Rectal smooth muscle tissue (tissue), 1 donor: ENCODE results near the gene SIRPB2.

ENCODE experiments used
- H3K27ac ChIP-seq: one replicate; pipeline ENCODE4 v1.7.0; 2013; ENCODE audit warnings: low read depth, low read length, inconsistent platforms
- H3K27me3 ChIP-seq: one replicate; pipeline ENCODE4 v1.7.0; 2013; ENCODE audit warnings: low read length; ENCODE audit not compliant: control insufficient read depth, insufficient read depth
- H3K36me3 ChIP-seq: one replicate; pipeline ENCODE4 v1.7.0; 2013; ENCODE audit warnings: low read length; ENCODE audit not compliant: control insufficient read depth, insufficient read depth
- H3K4me1 ChIP-seq: one replicate; pipeline ENCODE4 v1.7.0; 2013; ENCODE audit warnings: low read length; ENCODE audit not compliant: control insufficient read depth, insufficient read depth
- H3K4me3 ChIP-seq: one replicate; pipeline ENCODE4 v1.7.0; 2013; ENCODE audit warnings: low read length
- H3K9ac ChIP-seq: one replicate; pipeline ENCODE4 v1.7.0; 2013; ENCODE audit warnings: low read length

SIRPB2 gene

DNA sequence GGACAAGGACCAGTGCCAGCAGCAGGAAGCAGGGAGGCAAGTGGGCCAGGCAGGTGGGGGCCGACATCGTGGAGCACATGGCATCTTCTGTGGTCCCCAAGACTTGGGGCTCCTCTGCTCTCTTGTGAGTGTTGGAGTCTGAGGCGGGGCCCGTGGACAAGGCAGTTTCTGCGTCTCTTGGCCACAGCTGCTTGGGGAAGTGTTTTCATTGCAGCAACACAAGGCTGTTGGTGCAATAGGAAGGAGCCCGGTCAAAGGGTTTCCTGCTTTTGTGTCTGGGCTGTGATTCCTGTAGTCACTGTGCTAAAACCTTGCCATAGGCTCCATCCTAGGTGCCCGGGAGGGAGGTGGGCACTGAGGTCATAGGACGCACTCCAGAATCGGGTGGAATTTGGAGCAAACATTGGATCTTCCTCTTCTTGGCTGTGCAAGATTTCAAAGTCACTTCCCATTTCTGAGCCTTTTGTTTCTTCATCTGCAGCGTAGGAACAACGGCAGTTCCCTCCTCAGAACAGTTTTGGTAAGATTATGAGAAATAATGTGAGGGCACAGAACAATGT, at the start of gene SIRPB2:
Gene SIRPB2, minus strand, starts transcription at position 140 of the 560 bp plus-strand sequence. Its CDS starts 61 bp downstream, at position 79.
- peak within 1 kb of the TSS; percentile 9 for H3K4me3 ChIP-seq
- no peak within 1 kb of the TSS for H3K9ac ChIP-seq

DNA sequence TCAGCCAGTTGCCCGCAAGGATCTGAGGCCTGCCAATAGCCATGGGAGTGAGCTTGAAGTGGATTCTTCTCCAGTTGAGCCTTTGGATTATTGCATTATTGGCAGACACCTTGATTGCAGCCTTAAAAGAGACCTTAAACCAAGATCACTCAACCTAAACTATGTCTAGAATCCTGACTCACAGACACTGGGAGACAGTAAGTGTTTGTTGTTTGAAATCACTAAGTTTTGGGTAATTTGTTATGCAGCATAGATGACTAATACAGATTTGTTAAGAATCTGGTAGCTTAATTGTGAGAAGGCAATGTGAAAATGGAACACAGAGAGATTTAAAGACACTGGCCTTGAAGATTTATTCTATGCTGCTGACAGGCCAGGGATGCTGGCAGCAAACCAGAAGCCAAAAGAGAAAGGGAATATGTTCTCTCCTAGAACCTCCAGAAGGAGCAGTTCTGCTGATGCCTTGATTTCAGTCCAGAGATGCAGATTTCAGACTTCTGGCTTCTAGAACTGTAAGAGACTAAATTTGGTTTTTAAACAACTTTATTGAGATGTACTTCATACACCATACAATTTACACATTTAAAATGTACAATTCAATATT, 48.7 kb upstream of the SIRPB2 start:
- H3K27me3 ChIP-seq: no peaks in the 10 kb centered on the region
- no peaks in the 10 kb centered on the region for H3K36me3 ChIP-seq
- no peaks in the 10 kb centered on the region for H3K4me1 ChIP-seq
- no peak overlapping the region for H3K27ac ChIP-seq
- H3K9ac ChIP-seq: no peak overlapping the region
- H3K4me3 ChIP-seq: no peak overlapping the region

More for the DNA sequence above, at the start of gene SIRPB2:
- peak within 1 kb of the TSS; percentile 17 for H3K27ac ChIP-seq
- no peaks in the 10 kb centered on the region for H3K36me3 ChIP-seq
- no peaks in the 10 kb centered on the region for H3K4me1 ChIP-seq
- no peaks in the 10 kb centered on the region for H3K27me3 ChIP-seq

DNA sequence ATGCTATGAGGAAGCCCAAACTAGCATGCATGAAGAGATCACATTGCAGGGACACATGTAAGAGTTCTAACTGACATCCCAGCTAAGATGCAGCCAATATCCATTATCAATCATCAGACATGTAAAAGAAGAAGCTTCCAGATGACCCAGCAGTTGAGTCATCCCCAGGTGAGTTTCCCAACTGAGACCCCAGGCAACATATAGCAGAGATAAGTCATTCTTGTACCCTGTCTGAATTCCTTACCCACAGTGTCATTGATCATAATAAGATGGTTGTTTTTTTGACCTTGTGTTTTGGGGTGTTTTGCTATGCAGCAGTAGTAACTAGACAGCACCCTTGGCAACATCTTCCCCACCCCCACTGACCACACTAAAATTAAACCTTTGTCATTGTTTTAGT, 47.4 kb upstream of the SIRPB2 start:
- no peaks in the 10 kb centered on the region for H3K4me1 ChIP-seq
- H3K27ac ChIP-seq: no peak overlapping the region
- H3K4me3 ChIP-seq: no peak overlapping the region
- H3K9ac ChIP-seq: no peak overlapping the region
- no peaks in the 10 kb centered on the region for H3K36me3 ChIP-seq
- no peaks in the 10 kb centered on the region for H3K27me3 ChIP-seq

DNA sequence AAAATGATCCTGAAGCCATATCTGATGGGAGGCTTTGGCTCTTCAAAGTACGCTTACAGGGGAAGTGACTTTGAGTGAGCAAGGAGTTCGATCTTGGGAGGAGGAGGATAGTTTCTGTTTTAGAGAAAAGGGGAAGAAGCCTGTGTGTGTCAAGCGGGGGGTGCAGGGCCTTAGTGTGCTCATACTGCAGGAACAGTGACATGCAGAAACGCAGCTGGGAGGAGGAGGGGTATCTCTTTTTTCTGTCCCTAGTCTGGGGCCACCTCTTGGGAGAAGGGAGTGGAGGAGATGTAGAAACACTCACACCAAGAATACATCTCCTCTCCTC, 46.5 kb upstream of the SIRPB2 start:
- Histone ChIP-seq H3K27me3 (no peaks in the 10 kb centered on the region), H3K4me1 (no peaks in the 10 kb centered on the region), H3K4me3 (no peak overlapping the region), H3K36me3 (no peaks in the 10 kb centered on the region), H3K27ac (no peak overlapping the region), H3K9ac (no peak overlapping the region)

DNA sequence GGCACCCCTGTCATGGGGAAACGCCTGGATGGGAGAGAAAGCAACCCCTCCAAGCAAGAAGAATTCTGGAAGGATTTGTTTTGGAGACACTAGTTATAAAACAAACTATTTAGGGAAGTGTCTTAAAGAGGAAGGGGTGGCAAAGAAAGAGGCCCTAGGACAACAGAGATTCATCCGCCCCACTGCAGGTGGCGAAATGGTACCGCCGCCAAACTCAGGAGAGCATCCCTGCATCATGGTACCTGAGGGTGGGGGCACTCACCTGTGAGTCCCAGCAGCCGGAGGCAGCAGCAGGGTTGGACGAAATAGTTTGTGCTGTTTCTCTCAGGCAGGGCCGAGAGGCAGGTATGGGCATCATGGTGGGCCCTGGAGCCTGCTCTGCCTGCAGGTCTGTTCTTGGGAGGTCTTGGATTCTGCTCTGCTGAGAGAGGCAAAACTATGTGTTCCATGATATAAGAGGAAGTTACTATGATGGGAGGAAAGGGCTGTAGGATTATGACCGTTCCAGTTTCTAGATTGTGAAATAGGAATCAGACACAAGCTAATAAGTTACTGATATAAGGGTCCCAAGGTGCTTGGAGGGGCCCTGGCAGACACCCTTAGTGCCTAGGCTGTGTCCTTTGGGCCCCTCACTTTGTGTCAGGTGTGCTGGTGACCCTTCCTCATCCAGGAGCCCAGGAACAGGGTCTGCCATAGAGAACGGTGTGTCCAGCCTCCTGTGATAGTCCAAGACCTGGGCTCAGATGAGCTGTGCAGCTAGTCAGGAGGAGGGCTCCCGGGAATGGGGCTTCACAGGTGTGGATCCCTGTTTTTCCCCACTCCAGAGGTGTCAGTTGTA, 45.9 kb upstream of the SIRPB2 start:
- Histone ChIP-seq H3K4me3 (no peak overlapping the region), H3K27ac (peak overlapping the region; percentile 16), H3K4me1 (no peaks in the 10 kb centered on the region), H3K9ac (no peak overlapping the region), H3K27me3 (no peaks in the 10 kb centered on the region), H3K36me3 (no peaks in the 10 kb centered on the region)

DNA sequence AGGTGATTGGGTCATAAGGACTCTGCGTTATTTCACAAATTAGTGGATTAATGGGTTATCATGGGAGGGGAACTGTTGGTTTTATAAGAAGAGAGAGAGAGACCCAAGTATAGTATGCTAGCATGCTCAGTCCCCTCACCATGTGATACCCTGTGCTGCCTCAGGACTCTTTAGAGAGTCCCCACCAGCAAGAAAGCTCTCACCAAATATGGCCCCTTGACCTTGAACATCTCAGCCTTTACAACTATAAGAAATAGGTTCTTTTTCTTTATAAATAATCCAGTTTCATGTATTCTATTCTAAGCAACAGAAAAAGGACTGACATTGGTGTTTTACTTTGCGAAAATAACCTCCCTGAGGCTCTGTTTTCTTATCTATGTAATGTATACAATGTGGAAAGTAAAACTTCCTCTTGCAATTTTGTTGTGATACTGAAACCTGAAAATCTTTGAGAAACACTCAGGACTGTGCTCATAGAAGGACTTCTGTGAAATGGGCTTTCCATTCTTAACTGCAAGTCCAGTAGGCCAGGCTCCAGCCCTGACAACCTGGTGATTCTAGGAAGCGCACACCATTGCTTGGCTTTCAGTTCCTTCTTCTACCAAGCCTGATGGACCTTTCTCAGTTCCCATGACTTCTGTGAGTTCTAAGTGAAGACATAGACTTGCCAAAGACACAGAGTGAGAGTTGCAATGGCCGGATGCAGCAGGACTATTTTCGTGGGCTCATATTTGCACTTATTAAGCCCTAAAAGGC, 44.4 kb upstream of the SIRPB2 start:
- no peaks in the 10 kb centered on the region for H3K27me3 ChIP-seq
- H3K4me3 ChIP-seq: no peak overlapping the region
- H3K4me1 ChIP-seq: no peaks in the 10 kb centered on the region
- no peak overlapping the region for H3K9ac ChIP-seq
- no peak overlapping the region for H3K27ac ChIP-seq
- H3K36me3 ChIP-seq: no peaks in the 10 kb centered on the region

DNA sequence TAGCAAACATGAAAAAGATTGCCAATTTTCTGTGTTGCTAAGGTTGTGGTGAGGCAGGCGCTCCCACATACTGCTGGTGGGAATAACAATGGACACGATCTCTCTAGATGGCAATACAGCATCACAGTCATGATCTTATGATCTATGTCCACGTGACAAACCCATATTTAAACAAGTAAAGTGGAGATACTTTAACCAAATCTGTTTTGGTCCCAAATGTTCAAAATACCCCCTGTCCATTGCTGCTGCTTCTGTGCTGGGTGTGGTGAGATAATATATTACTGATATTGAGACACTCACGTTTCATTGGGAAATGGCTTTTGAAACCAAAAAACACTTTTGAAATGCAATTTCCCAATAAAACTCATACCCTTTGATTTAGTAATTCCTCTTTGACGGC, 43.3 kb upstream of the SIRPB2 start:
- Histone ChIP-seq H3K4me1 (no peaks in the 10 kb centered on the region), H3K9ac (no peak overlapping the region), H3K27ac (no peak overlapping the region), H3K4me3 (no peak overlapping the region), H3K27me3 (no peaks in the 10 kb centered on the region), H3K36me3 (no peaks in the 10 kb centered on the region)

DNA sequence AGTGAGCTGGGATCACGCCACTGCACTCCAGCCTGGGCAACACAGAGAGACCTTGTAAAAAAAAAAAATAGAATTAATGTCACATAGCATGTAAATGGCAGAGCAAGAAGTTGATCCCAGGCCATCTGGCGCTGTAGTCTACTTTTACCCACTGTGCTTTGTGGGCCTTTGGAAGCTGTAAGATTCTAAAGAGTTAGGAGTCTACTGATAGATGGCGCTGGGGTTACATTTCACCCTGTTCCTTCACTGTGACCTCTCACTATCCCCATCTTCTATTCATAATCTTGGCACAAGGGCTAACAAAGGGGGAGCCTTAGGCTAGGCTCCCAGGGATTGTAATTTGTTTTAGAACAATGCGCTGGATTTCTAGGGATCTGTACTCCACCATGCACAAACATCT, 41.8 kb upstream of the SIRPB2 start:
- H3K4me3 ChIP-seq: no peak overlapping the region
- H3K27ac ChIP-seq: no peak overlapping the region
- no peaks in the 10 kb centered on the region for H3K4me1 ChIP-seq
- no peaks in the 10 kb centered on the region for H3K36me3 ChIP-seq
- no peak overlapping the region for H3K9ac ChIP-seq
- no peaks in the 10 kb centered on the region for H3K27me3 ChIP-seq

DNA sequence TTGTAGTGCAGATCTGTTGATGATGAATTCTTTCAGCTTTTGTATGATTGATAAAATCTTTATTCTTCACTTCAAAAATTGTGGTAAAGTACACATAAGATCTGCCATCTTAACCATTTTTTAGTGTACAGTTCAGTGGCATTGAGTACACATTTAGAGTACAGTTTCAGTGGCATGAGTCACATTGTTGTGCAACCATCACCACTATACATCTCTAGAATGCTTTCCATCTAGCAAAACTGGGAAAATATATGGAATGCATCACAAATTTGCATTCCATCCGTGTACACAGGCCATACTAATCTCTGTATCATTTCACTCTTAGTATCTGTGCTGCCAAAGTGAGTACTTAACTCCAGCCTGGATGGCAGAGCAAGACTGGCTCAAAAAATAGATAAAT, 37.6 kb upstream of the SIRPB2 start:
- Histone ChIP-seq H3K27ac (no peak overlapping the region), H3K4me1 (no peaks in the 10 kb centered on the region), H3K27me3 (no peaks in the 10 kb centered on the region), H3K36me3 (no peaks in the 10 kb centered on the region), H3K4me3 (no peak overlapping the region), H3K9ac (no peak overlapping the region)

DNA sequence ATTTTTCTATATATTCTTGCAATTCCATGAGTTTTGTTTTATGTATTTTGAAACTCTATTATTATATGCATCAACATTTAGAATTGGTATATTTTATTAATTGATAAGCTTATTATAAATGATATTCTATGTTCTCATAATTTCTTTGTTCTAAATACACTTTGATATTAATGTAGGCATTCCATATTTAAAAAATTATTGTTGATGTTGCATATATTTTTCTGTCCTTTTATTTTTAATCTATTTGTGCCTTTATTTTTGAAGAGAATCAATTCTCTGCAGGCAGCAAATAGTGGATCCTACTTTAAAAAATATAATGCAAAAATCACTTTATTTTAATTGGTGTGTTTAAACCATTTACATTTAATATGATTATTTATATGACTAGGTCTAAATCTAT, 36.7 kb upstream of the SIRPB2 start:
- Histone ChIP-seq H3K36me3 (no peaks in the 10 kb centered on the region), H3K4me3 (no peak overlapping the region), H3K9ac (no peak overlapping the region), H3K4me1 (no peaks in the 10 kb centered on the region), H3K27ac (no peak overlapping the region), H3K27me3 (no peaks in the 10 kb centered on the region)

DNA sequence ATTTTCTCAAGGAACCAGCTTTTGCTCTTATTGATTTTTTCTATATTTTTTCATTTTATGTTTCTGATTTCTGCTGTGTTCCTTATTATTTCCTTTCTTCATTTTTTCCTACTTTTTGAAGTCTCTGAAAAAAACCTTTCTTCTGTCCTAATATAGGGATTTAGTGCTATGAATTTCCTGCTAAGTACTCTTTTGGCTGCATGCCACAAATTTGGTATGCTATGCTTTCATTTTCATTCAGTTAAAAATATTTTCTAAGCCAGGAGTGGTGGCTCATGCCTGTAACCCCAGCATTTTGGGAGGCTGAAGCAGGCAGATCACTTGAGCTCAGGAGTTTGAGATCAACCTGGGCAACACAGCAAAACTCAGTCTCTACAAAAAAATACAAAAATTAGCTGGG, 35.7 kb upstream of the SIRPB2 start:
- no peak overlapping the region for H3K9ac ChIP-seq
- no peaks in the 10 kb centered on the region for H3K4me1 ChIP-seq
- H3K36me3 ChIP-seq: no peaks in the 10 kb centered on the region
- H3K27ac ChIP-seq: no peak overlapping the region
- no peaks in the 10 kb centered on the region for H3K27me3 ChIP-seq
- no peak overlapping the region for H3K4me3 ChIP-seq

DNA sequence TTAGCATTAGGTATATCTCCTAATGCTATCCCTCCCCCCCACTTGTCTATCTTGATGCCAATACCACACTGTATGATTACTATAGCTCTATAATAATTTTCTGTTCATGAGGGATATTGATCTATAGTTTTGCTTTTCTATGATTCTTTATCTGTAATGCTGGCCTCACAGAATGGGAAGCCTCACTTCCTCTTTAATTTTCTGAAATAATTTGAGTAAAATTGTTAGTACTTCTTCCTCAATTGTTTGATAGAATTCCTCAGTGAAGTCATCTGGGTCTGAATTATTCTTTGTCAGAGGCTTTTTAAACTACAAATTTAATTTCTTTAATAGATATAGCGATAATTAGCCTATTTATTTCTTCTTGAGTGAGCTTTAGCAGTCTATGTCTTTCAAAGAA, 35.1 kb upstream of the SIRPB2 start:
- Histone ChIP-seq H3K4me3 (no peak overlapping the region), H3K36me3 (no peaks in the 10 kb centered on the region), H3K27ac (no peak overlapping the region), H3K27me3 (no peaks in the 10 kb centered on the region), H3K9ac (no peak overlapping the region), H3K4me1 (no peaks in the 10 kb centered on the region)
